ENCODE measurements around the gene RTL10.
A peak's percentile ranks its signal among the peaks of the same experiment; 100 is the strongest.
"Not testable (repeated sequence)": the region's sequence is repeated elsewhere in the genome, so short reads cannot be mapped to it uniquely, and the experiment has no call there.

Gene RTL10

DNA sequence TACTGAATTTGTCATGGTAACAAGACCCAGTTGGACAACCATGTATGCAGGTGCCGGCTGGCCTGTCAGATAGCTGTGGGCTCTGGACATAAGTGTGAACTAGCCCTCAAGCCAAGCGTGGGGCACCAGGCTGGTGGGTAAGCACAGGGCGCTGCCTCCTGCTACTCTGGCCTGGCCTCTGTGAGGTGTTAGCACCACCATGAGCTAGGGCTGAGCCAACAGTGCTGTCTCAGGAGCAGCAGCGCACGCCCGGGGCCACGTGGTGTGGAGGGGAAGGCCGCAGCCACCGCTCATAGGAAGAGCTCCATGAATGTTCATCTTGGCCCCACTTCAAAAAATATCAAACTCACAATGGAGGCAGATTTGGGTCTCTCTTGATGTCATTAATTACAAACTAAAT, 35.3 kb upstream of the RTL10 start:
- no peak for DNase-seq (ENCODE audit: low spot score)

DNA sequence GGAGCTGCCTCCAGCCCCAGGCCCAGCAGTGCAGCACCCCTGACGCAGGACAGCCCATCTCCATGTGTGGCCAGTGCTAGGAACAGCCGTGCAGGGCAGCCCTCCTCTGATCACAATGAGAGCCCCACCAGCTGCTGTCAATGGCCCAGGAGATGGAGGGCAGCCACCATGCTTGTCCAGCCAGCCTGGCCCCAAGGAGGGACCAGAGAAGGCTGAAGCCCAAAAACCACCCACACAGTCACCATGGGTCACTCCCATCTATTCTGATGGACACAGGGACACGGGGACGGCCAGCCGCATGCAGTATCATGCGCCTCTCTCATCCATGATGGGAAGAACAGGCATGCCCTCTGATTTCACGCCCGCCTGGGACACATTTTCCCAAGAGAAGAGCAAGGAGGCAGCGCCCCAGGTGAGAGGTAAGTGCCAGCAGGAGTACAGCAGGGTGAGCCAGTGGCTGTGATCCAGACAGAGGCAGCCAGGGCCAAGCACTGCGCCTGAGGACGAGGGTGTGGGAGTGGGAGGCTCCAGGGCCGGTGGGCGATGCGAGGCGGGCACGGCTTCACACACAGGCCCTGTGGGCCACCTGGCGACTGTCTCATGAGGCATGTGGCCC, 33.6 kb upstream of the RTL10 start:
- no peak for DNase-seq (ENCODE audit: low spot score)

DNA sequence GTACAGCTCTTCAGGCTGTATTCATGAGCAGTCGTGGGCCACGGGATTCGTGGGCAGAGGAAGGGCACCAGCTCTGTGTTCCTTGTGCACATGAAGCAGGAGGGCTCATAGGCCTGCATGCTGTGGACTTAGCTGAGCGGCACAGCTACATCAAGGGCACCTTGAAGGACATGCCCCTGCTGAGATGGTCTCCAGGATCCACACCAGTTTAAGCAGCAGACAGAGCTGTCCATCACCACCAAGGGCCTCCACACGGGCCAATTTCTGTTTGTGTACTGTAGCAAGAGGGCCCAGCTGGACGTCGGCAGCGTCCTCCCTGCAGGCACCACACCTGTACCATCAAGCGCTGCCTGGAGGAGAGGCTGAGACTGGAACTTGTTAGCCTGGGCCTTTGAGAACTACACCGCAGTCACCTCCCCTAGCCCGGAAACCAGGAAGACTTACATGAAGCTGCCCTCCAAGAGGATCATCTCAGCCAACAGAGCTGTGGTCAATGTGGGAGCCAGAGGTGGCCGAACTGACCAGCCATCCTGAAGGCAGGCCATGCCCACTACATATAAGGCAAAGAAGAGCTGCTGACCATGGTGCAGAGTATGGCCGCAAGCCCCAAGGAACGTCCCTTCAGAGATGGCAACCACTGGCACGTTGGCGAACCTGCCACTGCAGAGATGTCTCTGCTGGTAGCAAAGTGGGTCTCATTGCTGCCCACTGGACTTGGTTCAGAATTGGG, 32.7 kb upstream of the RTL10 start:
- no peak for DNase-seq (ENCODE audit: low spot score)

DNA sequence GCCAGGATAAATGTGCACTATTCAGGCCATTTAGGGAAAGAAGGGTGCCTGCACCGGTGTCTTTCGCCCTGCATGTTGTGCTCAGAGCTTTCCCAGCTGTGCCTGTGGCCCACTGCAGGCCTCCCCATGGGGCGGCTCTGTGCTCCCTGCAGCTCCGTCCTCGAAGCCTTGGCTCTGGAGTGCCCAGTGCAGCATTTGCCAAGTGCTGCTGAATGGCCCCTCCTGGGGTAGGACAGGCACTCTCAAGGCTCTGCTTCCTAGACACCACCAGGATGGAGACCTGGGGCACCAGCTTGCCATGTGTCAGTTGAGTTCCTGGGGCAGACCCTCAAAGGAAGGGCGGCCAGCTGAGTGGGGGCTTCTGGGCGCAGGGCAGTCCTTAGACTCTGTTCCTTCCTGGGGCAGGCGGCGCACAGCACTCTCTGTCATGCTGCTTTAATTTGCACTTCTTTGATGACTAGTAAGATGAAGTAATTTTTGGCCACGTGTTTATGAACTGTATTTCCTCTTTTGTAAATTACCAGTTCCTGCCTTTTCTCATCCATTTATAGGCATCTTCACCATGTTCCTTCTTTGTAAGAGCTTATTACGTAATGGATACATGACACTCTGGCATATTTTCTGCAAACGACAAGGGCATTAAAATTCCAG, 32.1 kb upstream of the RTL10 start:
- no peak for DNase-seq (ENCODE audit: low spot score)

DNA sequence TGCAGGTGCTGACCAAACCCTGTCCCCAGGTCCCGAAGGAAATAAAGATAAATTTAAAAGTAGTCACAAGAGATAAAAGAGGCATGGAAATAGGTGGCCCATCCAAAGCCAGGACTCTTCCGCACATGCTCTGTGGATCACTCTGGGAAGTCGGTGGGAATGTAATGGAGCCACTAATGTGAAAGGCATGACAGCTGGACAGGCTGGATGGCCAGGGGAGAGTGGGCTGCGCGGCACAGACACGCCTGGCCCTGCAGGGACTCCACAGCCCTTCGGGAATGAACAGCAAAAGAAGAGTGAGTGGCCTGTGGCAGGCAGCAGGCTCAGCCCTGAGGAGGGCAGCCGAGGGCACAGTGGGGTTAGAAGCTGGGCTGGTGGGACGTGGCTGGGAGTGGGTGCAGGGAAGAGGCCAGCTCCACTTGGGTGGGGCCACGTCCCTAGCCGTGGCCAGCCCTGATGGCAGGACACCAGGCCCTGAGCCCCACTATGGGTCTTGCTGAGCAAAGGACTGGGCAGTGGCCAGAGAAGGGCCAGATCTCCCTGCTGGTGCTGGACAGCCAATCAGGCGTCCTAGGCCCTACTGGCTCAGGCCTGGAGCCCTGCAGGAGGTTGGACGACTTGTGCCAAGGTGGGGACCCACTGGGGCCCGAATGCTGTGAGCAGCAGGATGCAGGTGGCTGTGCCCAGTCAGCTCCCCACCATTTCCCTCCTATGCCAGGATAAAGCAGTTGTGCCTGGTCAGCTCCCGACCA, 31.3 kb upstream of the RTL10 start:
- no peak for DNase-seq (ENCODE audit: low spot score)

DNA sequence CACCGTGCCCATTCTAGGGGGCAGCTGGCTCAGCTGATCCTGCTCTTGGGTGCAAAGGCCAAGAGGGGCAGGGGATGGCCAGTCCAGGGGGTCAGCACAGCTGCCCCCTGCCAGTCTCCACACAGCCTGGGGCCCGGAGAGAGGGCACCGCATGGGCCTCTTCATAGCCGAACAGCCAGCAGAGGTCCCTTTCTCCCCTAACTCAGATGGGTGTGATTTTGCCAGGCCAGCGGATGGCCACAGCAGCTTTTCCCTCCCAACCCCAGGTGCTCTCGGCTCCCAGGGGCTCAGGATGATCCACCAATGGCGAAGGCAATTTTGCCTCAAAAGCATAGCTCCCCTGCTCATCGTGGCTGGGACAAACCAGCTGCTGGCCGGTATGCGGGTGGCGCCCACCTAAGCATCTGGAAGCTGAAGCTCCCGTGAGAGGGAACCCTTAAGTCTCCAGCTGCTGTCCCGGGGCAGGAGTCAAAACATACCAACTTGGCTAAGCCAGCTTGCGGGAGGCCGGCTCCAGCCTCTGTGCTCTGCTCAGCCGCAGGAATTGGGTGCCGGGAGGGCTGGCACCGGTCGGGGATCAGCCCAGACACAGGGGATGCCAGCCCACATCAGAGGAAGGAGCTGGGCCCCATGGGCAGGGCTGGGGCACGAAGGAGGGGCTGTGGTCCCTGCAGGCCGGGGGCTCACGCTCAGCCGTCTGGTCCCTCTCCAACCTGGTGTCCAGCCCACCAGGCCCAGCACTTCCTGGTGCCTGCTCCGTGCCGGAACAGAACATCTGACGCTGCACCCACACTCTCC, 30.5 kb upstream of the RTL10 start:
- no peak for DNase-seq (ENCODE audit: low spot score)

DNA sequence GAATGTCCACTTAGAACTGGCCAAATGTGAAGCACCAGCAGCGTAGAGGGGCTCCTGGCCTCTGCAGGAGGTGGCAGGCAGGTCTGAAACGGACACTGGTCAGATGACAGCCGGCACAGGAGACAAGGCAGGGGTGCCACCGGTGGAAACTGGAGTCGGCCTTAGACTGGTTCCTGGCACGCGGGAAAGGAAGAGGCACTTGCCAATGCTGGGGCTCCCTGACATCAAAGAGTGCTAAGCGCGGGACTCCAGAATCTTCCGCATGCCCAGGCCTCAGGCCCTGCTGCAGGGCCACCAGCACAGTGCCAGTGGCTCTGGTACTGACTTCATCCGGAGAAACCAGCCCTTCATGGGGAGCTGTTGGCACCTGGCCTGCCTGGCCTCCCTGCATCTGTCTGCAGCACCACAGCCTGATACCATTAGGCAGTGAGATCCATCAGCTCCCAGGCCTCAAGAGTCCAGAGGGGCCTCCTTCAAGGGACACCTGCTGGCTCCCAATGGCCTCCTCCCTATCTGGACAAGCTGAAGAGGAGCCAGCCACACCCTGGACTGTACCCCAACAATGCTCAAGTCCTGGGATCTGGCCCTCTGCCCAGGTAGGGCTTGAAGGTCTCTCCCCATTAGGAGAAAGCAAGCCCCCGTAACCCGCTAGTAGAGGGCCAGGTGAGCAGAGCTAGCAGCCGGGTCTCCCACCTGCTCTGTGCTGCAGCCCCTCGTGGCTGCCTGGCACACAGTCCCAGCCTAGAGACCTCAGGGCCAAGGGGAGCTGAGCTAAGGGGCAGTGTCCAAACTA, 29.7 kb upstream of the RTL10 start:
- DNase-seq (ENCODE audit: low spot score) = no peak

DNA sequence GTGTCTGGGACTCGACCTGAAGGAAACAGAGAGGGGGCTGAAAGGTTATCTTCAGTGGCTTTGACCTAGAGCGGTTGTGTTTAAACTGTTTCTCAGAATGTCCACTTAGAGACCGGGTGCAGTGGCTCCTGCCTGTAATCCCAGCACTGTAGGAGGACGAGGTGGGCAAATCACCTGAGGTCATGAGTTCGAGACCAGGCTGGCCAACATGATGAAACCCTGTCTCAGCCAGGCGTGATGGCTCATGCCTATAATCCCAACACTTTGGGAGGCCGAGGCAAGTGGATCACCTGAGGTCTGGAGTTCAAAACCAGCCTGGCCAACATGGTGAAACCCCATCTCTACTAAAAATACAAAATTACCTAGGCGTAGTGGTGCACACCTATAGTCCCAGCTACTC, 28.8 kb upstream of the RTL10 start:
- DNase-seq (ENCODE audit: low spot score) = not testable (repeated sequence)

DNA sequence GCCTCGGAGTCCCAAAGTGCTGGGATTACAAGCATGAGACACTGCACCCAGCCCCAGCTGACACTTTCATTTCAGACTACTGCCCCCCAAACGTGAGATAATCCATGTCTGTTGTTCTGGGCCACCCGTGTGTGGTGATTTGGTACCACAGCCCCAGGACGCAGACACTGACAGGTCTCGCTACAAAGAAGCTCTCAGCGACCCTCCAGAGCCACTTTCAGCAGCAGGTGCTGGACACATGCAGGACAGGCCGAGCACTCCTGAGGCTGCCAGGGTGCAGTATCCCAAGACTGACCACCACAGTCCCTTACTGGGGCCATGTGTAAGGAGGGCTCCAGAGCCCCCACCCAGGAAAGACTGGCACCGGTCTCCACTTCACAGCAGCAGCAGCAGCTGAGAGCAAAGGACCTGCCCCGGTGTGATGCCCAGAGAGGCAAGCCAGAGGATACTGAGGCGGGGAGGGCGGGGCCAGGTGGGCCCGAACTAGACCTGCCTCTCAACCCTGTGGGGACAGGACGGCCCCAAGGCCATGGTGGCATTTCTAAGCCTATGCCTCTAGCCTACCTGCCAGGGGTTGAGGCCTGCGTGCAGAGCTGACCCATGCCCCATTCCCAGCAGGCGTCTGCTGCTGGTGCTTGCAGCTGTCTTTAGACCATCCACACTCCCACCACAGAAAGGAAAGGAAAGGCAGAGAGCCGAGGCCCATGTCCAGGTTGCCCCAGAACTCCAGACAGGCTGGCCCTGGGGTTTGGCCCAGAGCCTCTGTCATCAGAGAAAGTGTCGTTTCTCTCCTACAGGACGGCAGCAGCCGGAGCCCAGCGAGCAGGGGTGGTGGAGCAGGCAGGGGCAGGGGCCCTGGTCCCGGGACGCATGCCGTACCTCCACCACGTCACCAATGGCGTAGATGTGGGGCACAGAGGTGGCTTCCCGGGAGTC, 28.0 kb upstream of the RTL10 start:
- no peak for DNase-seq (ENCODE audit: low spot score)

DNA sequence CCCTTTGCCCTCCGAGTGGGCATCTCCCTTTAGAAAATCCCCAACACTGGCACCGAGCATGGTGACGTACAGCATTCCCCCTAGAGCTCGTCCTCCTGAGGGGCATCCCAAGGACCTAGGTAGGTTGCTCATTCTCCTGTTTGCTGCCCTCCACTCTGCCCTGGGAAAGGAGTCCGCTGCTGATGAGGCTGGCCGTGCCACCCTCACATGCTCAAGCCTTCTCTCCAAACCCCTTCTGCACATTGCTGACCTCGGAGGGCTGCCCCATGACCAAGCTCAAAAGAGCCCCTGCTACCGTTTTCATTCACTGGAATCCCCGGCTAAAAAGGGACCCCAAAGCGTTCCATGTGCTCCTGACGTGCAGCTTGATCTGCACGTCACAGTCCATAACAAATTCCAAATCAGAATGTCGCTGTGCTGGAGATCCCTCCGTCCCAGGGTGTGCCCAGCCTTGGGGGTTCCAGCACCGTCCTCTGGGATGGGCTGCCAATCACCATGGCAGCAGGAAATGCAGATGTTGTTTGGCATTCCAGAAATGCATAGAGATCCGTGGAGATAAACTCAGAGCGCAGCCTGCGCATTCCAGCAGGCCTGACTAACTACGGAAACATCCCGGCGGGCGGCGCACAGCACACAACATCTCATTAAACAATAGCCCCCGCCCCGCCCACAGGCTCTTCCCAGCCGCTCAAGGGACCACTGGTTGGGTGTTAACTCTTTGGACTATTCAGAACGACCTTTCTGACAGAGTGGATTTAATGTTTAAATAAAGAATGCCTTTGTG, 26.3 kb upstream of the RTL10 start:
- DNase-seq (ENCODE audit: low spot score) = peak; percentile 81

DNA sequence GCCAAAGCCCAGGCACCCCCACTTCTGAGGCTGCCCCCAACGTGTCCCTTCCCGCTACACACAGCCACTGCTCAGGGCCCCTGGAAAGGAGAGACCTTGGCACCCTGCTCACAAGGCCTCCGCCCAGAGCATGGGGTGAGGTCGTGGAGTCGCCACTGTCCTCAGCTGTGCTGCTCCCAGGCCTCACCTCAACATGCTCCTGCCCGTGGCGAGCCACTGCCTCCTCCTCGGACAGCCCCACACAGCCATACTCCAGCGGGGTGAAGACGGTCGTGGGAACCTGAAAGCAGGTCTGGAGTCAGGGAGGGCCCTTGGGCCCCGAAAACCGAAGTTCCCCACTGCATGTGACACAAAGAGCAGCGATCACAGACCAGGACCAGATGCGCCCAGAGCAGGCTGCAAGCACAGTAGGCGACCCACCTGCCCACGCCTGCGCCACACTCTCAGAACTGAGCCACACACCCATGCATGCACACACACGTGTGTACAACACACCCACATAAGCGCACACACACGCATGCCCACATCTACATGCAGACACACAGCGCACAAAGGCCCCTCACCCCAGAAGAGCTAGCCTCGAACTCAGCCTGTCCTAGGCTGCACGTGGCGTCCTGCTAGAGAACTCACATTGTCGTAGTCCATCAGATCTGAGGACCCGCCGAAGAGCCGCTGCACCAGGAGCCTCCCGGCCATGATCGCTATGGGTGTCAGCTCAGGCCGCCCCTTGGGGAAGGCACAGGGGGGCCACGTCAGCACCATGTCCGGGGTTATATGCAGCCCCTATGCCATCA, 25.5 kb upstream of the RTL10 start:
- DNase-seq (ENCODE audit: low spot score) = no peak

DNA sequence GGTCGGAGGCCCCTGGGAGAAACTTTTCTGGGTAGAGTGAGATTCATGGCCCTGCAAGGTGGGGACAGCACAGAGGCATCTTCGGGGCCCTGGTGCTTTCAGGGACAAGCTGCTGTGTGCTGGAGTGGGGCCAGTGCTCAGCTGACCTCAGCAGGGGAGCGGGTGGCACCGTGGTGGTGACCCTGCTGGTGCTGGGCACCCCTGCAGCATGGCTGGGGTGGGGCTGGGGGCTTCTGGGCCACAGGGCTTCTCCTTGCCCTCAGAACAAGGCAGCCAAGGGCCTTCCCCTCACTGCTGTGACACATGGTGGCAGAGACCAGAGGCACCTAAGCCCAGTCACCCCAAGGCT, 24.9 kb upstream of the RTL10 start:
- DNase-seq (ENCODE audit: low spot score) = no peak

DNA sequence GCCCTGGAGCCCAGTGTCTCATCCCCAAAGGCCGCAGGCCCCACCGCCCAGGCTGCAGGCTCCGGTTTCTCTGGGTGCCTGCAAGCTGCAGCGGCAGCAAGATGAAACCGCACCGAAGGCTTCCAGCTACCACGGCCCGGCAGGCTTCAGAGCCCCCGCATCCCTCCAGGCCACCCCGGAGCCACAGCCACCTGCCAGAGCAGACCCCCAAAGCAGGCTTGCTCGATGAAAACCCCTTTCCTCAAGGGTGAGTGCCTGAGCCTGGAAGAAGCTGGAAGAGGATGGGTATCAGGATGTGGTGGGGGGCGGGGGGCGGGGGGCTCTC, 24.5 kb upstream of the RTL10 start:
- no peak for DNase-seq (ENCODE audit: low spot score)

DNA sequence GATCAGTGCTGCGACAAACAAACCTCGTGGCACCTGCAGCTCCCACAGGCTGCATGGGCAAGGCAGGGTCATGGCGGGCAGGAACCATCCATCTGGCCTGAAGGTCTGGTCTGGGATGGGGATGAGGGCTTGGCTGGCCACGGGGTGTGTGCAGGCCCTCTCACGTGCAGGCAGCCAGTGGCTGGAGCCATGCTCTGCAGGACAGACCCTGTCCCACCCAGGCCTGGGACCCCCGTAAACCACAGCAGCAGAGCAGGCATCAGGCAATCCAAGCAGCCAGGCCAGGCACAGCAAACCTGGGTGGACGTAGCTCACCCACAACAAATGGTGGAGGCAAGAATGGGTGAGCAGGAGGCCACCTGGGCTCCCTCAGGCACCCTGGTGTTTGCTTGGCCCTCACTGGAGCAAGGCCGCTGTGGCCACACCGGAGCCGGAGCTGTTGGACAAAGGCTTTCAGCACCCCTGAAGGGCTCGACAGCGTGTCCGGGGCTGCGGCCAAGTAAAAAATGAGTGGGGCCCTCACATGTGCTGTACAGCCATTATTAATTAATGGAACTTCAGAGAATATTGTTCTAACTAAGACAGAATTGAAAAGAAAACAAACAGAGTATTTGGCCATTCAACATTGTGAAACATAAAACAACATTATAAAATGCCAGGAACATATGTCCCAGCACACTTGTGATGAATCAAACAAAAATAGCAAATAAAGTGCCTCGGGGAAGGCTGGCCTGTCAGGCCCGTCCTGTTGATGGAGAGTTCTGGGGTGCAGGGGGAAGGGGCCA, 24.0 kb upstream of the RTL10 start:
- DNase-seq (ENCODE audit: low spot score) = no peak

DNA sequence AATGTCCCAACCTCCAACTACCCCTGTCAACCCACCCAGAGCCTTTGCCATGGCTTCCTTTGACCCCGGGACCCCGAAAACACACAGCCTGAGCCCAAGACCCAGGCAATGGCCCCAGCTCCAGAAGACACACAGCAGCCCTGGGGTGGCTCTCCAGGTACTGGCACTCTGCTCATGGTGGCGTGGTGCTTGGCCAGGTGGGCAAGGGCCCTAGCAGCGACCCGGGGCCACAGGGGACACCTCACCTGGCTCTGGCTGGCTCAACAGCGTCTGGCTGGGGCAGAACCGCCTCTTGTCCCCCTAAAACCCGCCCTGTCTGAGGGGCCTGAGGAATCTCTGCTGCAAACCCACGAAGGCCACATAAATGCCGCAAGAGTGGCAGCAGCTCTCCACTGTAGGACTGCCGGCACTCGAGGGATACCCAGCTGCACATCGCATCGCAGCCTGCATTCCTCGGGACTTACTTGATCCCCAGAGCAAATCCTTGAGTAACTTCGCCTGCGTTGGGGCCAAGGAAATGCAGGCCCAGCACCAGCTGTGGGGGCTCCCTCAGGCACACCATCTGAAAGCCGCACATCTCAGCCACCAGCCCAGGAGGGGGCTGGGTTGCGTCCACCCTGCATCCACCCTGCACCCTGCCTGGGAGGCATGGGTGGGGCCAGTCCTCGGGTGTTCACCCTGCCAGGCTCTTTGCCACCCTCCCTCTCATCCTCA, 23.1 kb upstream of the RTL10 start:
- no peak for DNase-seq (ENCODE audit: low spot score)

DNA sequence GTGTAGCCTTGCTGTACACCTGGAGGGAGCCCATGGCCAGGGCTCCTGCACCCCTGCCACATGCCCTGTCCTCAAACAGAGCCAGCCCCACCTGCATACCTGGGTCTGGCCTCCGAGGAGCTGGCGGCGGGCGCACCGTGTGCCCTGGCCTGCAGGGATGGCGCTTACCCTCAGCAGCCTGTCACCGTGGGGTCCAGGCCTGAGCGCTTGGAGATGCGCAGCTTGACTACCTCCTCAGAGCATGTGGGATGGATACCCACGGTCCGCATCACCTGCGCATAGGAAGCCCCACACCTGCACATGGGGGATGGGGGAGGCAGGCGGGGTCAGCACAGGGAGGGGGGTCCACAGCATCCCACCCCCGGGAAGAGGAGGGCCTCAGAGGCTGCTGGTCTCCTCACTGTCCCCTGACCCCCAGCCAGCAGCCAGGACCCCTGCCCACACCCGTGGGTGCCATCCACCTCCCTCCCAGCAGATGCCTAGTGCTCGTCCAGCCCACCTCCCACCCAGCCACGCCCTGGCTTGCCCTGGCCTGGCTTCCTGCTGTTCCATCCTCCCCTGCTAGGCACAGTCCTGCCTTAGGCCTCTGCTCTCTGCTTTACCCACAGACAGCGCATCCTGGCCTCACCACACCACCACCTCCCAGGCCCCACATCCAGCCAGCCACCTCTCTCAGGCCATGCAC, 22.4 kb upstream of the RTL10 start:
- DNase-seq (ENCODE audit: low spot score) = no peak
